H1 (cell line): ENCODE data around the gene POU4F2. TPM values are rescaled to one million over a fixed set of nuclear protein-coding genes. Genes with fewer than 3 reads are reported as not detected.
A peak's percentile ranks its signal among the peaks of the same experiment; 100 is the strongest.

ENCODE experiments used
- CTCF ChIA-PET: fragments of 300-600 bp; sonication (Branson Sonifier 250); formaldehyde crosslinking; loops from one replicate; lab custom pipeline; 2021; ENCODE audit not compliant: partially characterized antibody; lab: Charles Lee
- POLR2A ChIA-PET: fragments of 300-600 bp; sonication (Branson Sonifier 250); formaldehyde crosslinking; loops from one replicate; lab custom pipeline; 2021; ENCODE audit warnings: inconsistent platforms; ENCODE audit not compliant: partially characterized antibody; lab: Charles Lee
- DNase-seq, 2 experiments: peaks; one replicate each; pipeline versions ENCODE4 v3.0.0 to v3.0.0-alpha.2; 2010 to 2022; ENCODE audit warnings: low spot score in 2 of 2, low read depth in 1 of 2, mixed read lengths in 1 of 2
- FAIRE-seq: peaks from 2 replicates; lab custom pipeline; 2011; peaks lifted over from hg19 to GRCh38; lab: Jason Lieb, UNC
- H2AFZ ChIP-seq: 2 replicates; pipeline ENCODE4 v1.8.1; 2012; ENCODE audit warnings: low read length, inconsistent platforms
- H2AK5ac ChIP-seq: 2 replicates; pipeline ENCODE4 v1.6.1; 2013; ENCODE audit warnings: low read depth, low read length
- H2BK120ac ChIP-seq: replicated peaks from 2 replicates; pipeline ENCODE3; 2013; ENCODE audit warnings: low read depth, low read length, inconsistent platforms
- H2BK12ac ChIP-seq: 2 replicates; pipeline ENCODE4 v1.6.1; 2013; ENCODE audit warnings: low read depth, low read length
- H2BK15ac ChIP-seq: 2 replicates; pipeline ENCODE4 v1.6.1; 2013; ENCODE audit warnings: low read length
- H2BK20ac ChIP-seq: 2 replicates; pipeline ENCODE4 v1.6.1; 2013; ENCODE audit warnings: low read length
- H2BK5ac ChIP-seq: 2 replicates; pipeline ENCODE4 v1.6.1; 2013; ENCODE audit warnings: low read depth, low read length
- H3K14ac ChIP-seq: 2 replicates; pipeline ENCODE4 v1.6.1; 2013; ENCODE audit warnings: inconsistent platforms; ENCODE audit not compliant: insufficient read length
- H3K18ac ChIP-seq: 2 replicates; pipeline ENCODE4 v1.6.1; 2013; ENCODE audit warnings: low read length; ENCODE audit errors: extremely low read depth
- H3K23ac ChIP-seq: 2 replicates; pipeline ENCODE4 v1.6.1; 2013; ENCODE audit warnings: inconsistent platforms; ENCODE audit not compliant: insufficient read length
- H3K23me2 ChIP-seq: 2 replicates; pipeline ENCODE4 v1.6.1; 2013; ENCODE audit warnings: low read depth, low read length
- H3K27ac ChIP-seq: 2 replicates; pipeline ENCODE4 v1.6.1; 2011; ENCODE audit warnings: low read depth, low read length, inconsistent platforms
- H3K27me3 ChIP-seq, 4 experiments: replicated peaks in 1 of 4; 1 replicate in 1 of 4; 2 replicates in 3 of 4; pipeline versions ENCODE4 v1.6.1 to v1.8.1; 2011 to 2013; ENCODE audit warnings: low read length in 3 of 4, mild to moderate bottlenecking in 3 of 4, inconsistent platforms in 2 of 4, mixed read lengths in 2 of 4, moderate library complexity in 1 of 4; ENCODE audit not compliant: control insufficient read depth in 3 of 4, insufficient read depth in 3 of 4; ENCODE audit errors: extremely low read depth in 1 of 4
- H3K36me3 ChIP-seq, 4 experiments: 2 replicates each; pipeline versions ENCODE4 v1.6.1 to v1.8.1; 2011 to 2013; ENCODE audit warnings: mild to moderate bottlenecking in 4 of 4, low read length in 3 of 4, moderate library complexity in 2 of 4, control low read depth in 1 of 4, inconsistent platforms in 1 of 4; ENCODE audit not compliant: insufficient read depth in 4 of 4, control insufficient read depth in 2 of 4
- H3K4ac ChIP-seq: replicated peaks from 2 replicates; pipeline ENCODE3; 2013; ENCODE audit warnings: low read length, low read depth, mixed read lengths, inconsistent platforms; ENCODE audit not compliant: insufficient read length
- H3K4me1 ChIP-seq, 4 experiments: replicated peaks in 1 of 4; 1 replicate in 1 of 4; 2 replicates in 3 of 4; pipeline versions ENCODE4 v1.6.1 to v1.8.1; 2011 to 2013; ENCODE audit warnings: low read length in 3 of 4, inconsistent platforms in 2 of 4, mixed read lengths in 1 of 4; ENCODE audit not compliant: insufficient read depth in 4 of 4, control insufficient read depth in 3 of 4
- H3K4me2 ChIP-seq, 2 experiments: 2 replicates each; pipeline versions ENCODE4 v1.6.1 to v1.8.1; 2011 to 2013; ENCODE audit warnings: low read depth in 2 of 2, low read length in 2 of 2, control low read depth in 1 of 2, inconsistent platforms in 1 of 2, mild to moderate bottlenecking in 1 of 2; ENCODE audit not compliant: insufficient read depth in 1 of 2
- H3K4me3 ChIP-seq, 4 experiments: fragments of 200-600, 300-600 bp in 1 of 4; sonication (generic), shearing (Covaris generic), sonication (Bioruptor Twin) in 1 of 4; 2 replicates each; pipeline versions ENCODE4 v1.5.1 to v1.8.1; 2011 to 2016; ENCODE audit warnings: low read length in 4 of 4, low read depth in 3 of 4, control low read depth in 2 of 4, inconsistent platforms in 2 of 4, mild to moderate bottlenecking in 2 of 4, mixed read lengths in 1 of 4, moderate library complexity in 1 of 4; ENCODE audit not compliant: insufficient read depth in 2 of 4; ENCODE audit errors: extremely low read depth in 1 of 4
- H3K56ac ChIP-seq: replicated peaks from 2 replicates; pipeline ENCODE3; 2013; ENCODE audit warnings: low read depth, mild to moderate bottlenecking, mixed read lengths, low read length, inconsistent platforms; ENCODE audit not compliant: insufficient read length
- H3K79me1 ChIP-seq: 2 replicates; pipeline ENCODE4 v1.6.1; 2013; ENCODE audit warnings: low read depth, low read length, control low read depth
- H3K79me2 ChIP-seq, 2 experiments: 2 replicates each; pipeline versions ENCODE4 v1.6.1 to v1.8.1; 2012 to 2013; ENCODE audit warnings: low read length in 2 of 2, mild to moderate bottlenecking in 2 of 2, inconsistent platforms in 1 of 2; ENCODE audit not compliant: insufficient read depth in 2 of 2, control insufficient read depth in 1 of 2
- H3K9ac ChIP-seq, 4 experiments: replicated peaks in 1 of 4; 1 replicate in 1 of 4; 2 replicates in 3 of 4; pipeline versions ENCODE4 v1.6.1 to v1.8.1; 2011 to 2013; ENCODE audit warnings: low read depth in 3 of 4, low read length in 3 of 4, control low read depth in 2 of 4, mild to moderate bottlenecking in 2 of 4, moderate library complexity in 2 of 4, inconsistent platforms in 1 of 4; ENCODE audit errors: extremely low read depth in 1 of 4
- H3K9me3 ChIP-seq, 2 experiments: 2 replicates each; pipeline versions ENCODE4 v1.6.1 to v1.8.1; 2012 to 2013; ENCODE audit warnings: mild to moderate bottlenecking in 2 of 2, moderate library complexity in 2 of 2, control low read depth in 1 of 2, inconsistent platforms in 1 of 2, low read depth in 1 of 2, low read length in 1 of 2, mixed read lengths in 1 of 2; ENCODE audit not compliant: insufficient read depth in 2 of 2
- H4K20me1 ChIP-seq, 2 experiments: replicated peaks in 1 of 2; 2 replicates each; pipeline versions ENCODE3 to v1.8.1; 2011 to 2013; ENCODE audit warnings: inconsistent platforms in 2 of 2, low read length in 2 of 2, mild to moderate bottlenecking in 1 of 2; ENCODE audit not compliant: insufficient read depth in 2 of 2, control insufficient read depth in 1 of 2
- H4K5ac ChIP-seq: 2 replicates; pipeline ENCODE4 v1.6.1; 2013; ENCODE audit warnings: low read length, low read depth, mixed read lengths, inconsistent platforms; ENCODE audit not compliant: insufficient read length
- H4K8ac ChIP-seq: 2 replicates; pipeline ENCODE4 v1.8.0; 2013; ENCODE audit warnings: mild to moderate bottlenecking, moderate library complexity, low read length, inconsistent platforms; ENCODE audit not compliant: insufficient read depth; ENCODE audit errors: extremely low read depth
- H4K91ac ChIP-seq: replicated peaks from 2 replicates; pipeline ENCODE3; 2013; ENCODE audit warnings: low read length, mixed read lengths, inconsistent platforms; ENCODE audit not compliant: insufficient read length
- RNF2 ChIP-seq: fragments of 200-900, 300-1000 bp; sonication (generic); IDR thresholded peaks from 2 replicates; pipeline ENCODE4 v1.7.1; 2016; ENCODE audit warnings: borderline replicate concordance, low read depth, mild to moderate bottlenecking, antibody characterized with exemption, low read length; ENCODE audit not compliant: poor library complexity, severe bottlenecking; ENCODE audit errors: missing control alignments
- YY1 ChIP-seq: IDR thresholded peaks from 2 replicates; pipeline ENCODE4 v1.6.1; 2011; ENCODE audit warnings: low read depth, mild to moderate bottlenecking, low read length
- WGBS, 2 experiments: shearing (Covaris generic) in 1 of 2; methylation state at CpG; one replicate each; pipeline versions ENCODE4 v1.1.6 to v1.1.7; 2013 to 2015; ENCODE audit warnings: low lambda C conversion rate in 2 of 2, mixed read lengths in 2 of 2, inconsistent platforms in 1 of 2, low coverage in 1 of 2, missing lambda C conversion rate in 1 of 2; ENCODE audit not compliant: insufficient replicate concordance in 2 of 2, insufficient coverage in 1 of 2, insufficient read length in 1 of 2; ENCODE audit errors: extremely low coverage in 1 of 2, missing lambda C conversion rate in 1 of 2; 5-methylcytosine and 5-hydroxymethylcytosine counted together
- polyA plus RNA-seq, 7 experiments: library from polyadenylated mRNA; depleted of rRNA in 3 of 7; stranded (reverse) in 5 of 7; unstranded in 2 of 7; fragments of >200 nt in 5 of 7; fragments of 200-250 nt in 2 of 7; gene quantifications; 1 replicate in 5 of 7; 2 replicates in 1 of 7; 4 replicates in 1 of 7; pipeline versions ENCODE4 v1.2.1 to v1.2.3, GENCODE V29; 2011 to 2013; ENCODE audit warnings: missing spikeins in 2 of 7, mixed read lengths in 2 of 7
- total RNA-seq: library from RNA; stranded (reverse); fragmentation: NEBNext Ultra II Directional; extraction: Animal tissue kit (Norgen Biotek cat#: 25700); gene quantifications from 2 replicates; pipeline ENCODE4 v1.2.1, GENCODE V29; 2021

Gene POU4F2
- total and polyA plus RNA-seq, 2 of the 8 experiments (the other 6 are each of a cell fraction or from before 2014, with no cell fraction given): not detected

- H3K4me2 ChIP-seq: peak overlapping the region; percentile 53 to 68; a peak in 2 of 4 replicates
- FAIRE-seq (no peak), DNase-seq (no peak)
- no peak overlapping the region for H2BK120ac ChIP-seq
- no peak overlapping the region for H3K56ac ChIP-seq
- H2BK20ac ChIP-seq: no peak overlapping the region
- no peak overlapping the region for H3K14ac ChIP-seq
- POLR2A ChIA-PET: interaction anchor here (0.6 to 1.9 kb wide), 4 partner anchors 8 to 197 kb away, joined by 3 to 9 read pairs (median 3); partner anchors contain the start of gene POU4F2
- no peak overlapping the region for H3K4ac ChIP-seq
- H2AFZ ChIP-seq: no peak overlapping the region
- H3K9me3 ChIP-seq: no peaks in the 10 kb centered on the region
- H3K23ac ChIP-seq: no peak overlapping the region
- no peak overlapping the region for H2BK15ac ChIP-seq
- H2AK5ac ChIP-seq: no peak overlapping the region
- H3K27ac ChIP-seq: no peak overlapping the region
- H3K79me2 ChIP-seq: no peaks in the 10 kb centered on the region
- peaks cover 2% of the 10 kb centered on the region; the same call in 1 of the 2 replicates for H3K23me2 ChIP-seq
- H3K4me1 ChIP-seq: peaks cover 0 to 6% (median 1%) of the 10 kb centered on the region in 4 experiments; a peak in 2 of 7 replicates
- H2BK12ac ChIP-seq: no peak overlapping the region
- no peaks in the 10 kb centered on the region for H3K79me1 ChIP-seq
- no peak overlapping the region for H4K91ac ChIP-seq
- 18% methylated on average over 13 of the region's 13 CpGs; no CpG with 5 or more reads in 1 of the 2 experiments for WGBS, 2 experiments
- H3K9ac ChIP-seq: no peak overlapping the region
- H2BK5ac ChIP-seq: no peak overlapping the region
- H4K5ac ChIP-seq: no peak overlapping the region
- TF ChIP-seq RNF2: peak; percentile 52
- TF ChIP-seq YY1: no peak
- peak overlapping the region in 1 of 4 experiments; percentile 60; a peak in 4 of 8 replicates for H3K4me3 ChIP-seq
- no peaks in the 10 kb centered on the region for H3K36me3 ChIP-seq
- peaks cover 74 to 99% (median 87%) of the 10 kb centered on the region in 4 experiments for H3K27me3 ChIP-seq
- no peak overlapping the region for H3K18ac ChIP-seq
- peaks cover 3 to 11% of the 10 kb centered on the region in 2 experiments for H4K20me1 ChIP-seq
- no peak overlapping the region for H4K8ac ChIP-seq
- CTCF ChIA-PET: interaction anchor here (0.6 to 1.4 kb wide), 4 partner anchors 10 to 305 kb away, joined by 3 to 4 read pairs (median 4); no protein-coding TSS in a partner anchor
Observed at GRCh38 chr4:146646593-146647325, 8.1 kb downstream of the POU4F2 start.
